Activated naive CD4-positive, alpha-beta T cell treated with anti-CD3 and anti-CD28 coated beads, Interleukin-2, amount 10 ng/mL, durations not matched to agents 7 days and 5 days (primary cell): ENCODE results near the gene KLF5.

Experiments used
- CTCF ChIA-PET: fragments of 350-600 bp; sonication (Branson Sonifier 250); formaldehyde crosslinking; loops from one replicate; lab custom pipeline; 2021; ENCODE audit warnings: antibody characterized with exemption; lab: Charles Lee
- DNase-seq: peaks from one replicate; pipeline ENCODE4 v3.0.0-alpha.2; 2020
- H3K27ac Mint-ChIP-seq: one replicate; pipeline ENCODE4 v1.8.0; 2021; ENCODE audit warnings: mild to moderate bottlenecking, moderate library complexity, mixed read lengths
- H3K27me3 Mint-ChIP-seq: one replicate; pipeline ENCODE4 v1.8.0; 2021; ENCODE audit warnings: mild to moderate bottlenecking, mixed read lengths
- H3K36me3 Mint-ChIP-seq: one replicate; pipeline ENCODE4 v1.8.0; 2021; ENCODE audit warnings: mixed read lengths
- H3K4me1 Mint-ChIP-seq: one replicate; pipeline ENCODE4 v1.8.0; 2021; ENCODE audit warnings: mixed read lengths
- H3K4me3 Mint-ChIP-seq: one replicate; pipeline ENCODE4 v1.8.0; 2021; ENCODE audit warnings: mild to moderate bottlenecking, moderate library complexity, mixed read lengths
- H3K9me3 Mint-ChIP-seq: one replicate; pipeline ENCODE4 v1.8.0; 2021; ENCODE audit warnings: mixed read lengths

Gene KLF5

DNA sequence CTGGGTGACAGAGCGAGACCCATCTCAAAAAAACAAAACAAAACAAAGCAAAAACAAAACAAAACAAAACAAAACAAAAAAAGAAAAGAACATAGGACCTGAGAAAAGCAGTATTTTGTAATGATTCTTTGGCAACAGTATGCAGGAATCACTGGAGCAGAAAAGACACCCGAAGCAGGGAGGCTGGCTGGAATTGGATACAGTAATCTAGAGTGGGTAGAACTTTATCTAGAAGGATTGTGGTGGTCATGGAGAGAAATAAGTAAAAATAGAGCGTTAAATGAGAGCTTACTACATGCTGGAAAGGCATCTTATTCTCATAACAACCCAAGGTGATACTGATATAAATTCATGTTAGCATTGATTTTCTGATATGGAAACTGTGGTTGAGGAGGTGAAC lies 51.2 kb downstream of the KLF5 start:
- H3K9me3 Mint-ChIP-seq, result no peaks in the 10 kb centered on the region
- H3K27ac Mint-ChIP-seq, result no peak overlapping the region
- H3K36me3 Mint-ChIP-seq, result no peaks in the 10 kb centered on the region
- CTCF ChIA-PET, result interaction anchor here (1.0 kb wide), 1 partner anchor 597 kb away, joined by 3 read pairs; no protein-coding TSS in a partner anchor
- H3K27me3 Mint-ChIP-seq, result no peaks in the 10 kb centered on the region
- H3K4me3 Mint-ChIP-seq, result no peak overlapping the region
- no peaks in the 10 kb centered on the region for H3K4me1 Mint-ChIP-seq
- DNase-seq, result no peak

DNA sequence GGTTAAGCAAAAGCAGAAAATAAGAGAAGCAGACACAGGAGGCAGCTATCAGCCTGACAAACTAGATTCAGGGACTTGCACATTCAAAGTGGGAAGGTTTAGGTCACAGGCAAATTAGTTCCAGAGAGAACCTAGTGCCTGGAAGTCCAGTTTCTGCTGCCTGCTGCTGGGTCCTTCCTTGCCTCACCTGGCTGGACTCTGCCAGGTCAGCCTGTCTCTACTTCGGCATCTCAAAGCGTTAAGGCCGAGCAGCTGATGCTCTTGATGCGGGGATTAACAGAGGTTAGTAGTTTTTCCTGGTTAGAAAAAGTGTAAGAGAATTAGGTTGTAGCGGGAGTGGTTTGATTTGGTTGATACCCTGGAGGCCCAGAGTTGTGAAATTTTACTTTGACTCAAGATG lies 52.0 kb downstream of the KLF5 start:
- Mint-ChIP-seq H3K27me3 (no peaks in the 10 kb centered on the region), H3K4me1 (no peaks in the 10 kb centered on the region), H3K36me3 (no peaks in the 10 kb centered on the region), H3K4me3 (no peak overlapping the region), H3K27ac (no peak overlapping the region), H3K9me3 (no peaks in the 10 kb centered on the region)
- no peak for DNase-seq
- CTCF ChIA-PET, result interaction anchor here (1.0 kb wide), 1 partner anchor 596 kb away, joined by 3 read pairs; no protein-coding TSS in a partner anchor

DNA sequence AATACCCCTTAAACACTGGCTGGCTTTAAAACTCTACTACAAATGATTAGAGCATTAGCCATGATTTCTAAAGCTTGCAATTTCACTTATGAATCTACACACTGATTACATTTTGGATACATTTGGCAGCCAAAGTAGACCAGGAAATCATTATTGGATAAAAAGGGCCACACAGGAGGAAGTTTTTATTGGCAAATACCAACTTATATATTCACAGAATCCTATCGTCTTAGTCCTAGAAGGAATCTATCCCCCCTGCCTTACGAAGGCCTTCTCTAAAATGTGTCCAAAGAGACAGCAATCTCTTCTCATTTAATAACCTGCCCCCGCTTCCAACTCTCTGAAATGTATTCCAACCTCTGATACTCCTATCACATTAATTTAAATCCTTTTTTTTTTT lies 52.5 kb downstream of the KLF5 start:
- CTCF ChIA-PET, result no interaction called here
- no peaks in the 10 kb centered on the region for H3K9me3 Mint-ChIP-seq
- H3K27me3 Mint-ChIP-seq, result no peaks in the 10 kb centered on the region
- no peak for DNase-seq
- no peaks in the 10 kb centered on the region for H3K36me3 Mint-ChIP-seq
- H3K4me3 Mint-ChIP-seq, result no peak overlapping the region
- H3K4me1 Mint-ChIP-seq, result no peaks in the 10 kb centered on the region
- no peak overlapping the region for H3K27ac Mint-ChIP-seq

DNA sequence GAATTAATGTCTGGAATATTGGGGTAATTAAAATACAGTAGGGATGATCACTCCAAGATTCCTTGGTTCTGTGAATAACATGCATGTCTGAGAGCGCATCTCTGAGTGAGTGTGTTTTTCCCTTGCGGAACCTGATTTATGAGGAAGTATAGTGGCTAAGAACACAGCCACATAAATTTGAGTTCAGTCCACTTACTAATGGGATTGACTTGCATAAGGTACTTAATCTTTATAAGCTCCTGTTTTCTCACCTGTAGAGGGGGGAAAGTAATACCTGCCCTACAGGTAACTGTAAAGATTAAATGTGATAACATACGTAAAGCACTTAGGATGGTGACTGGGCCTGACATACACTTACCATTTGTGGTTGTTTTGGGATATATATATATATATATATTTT lies 60.8 kb downstream of the KLF5 start:
- H3K4me1 Mint-ChIP-seq, result no peaks in the 10 kb centered on the region
- no peaks in the 10 kb centered on the region for H3K9me3 Mint-ChIP-seq
- no peak overlapping the region for H3K4me3 Mint-ChIP-seq
- H3K27me3 Mint-ChIP-seq, result no peaks in the 10 kb centered on the region
- DNase-seq, result no peak
- CTCF ChIA-PET, result no interaction called here
- no peaks in the 10 kb centered on the region for H3K36me3 Mint-ChIP-seq
- H3K27ac Mint-ChIP-seq, result no peak overlapping the region
